Measurements from ENCODE around the gene KRT17.

- TF ChIP-seq CTCF (conservative IDR thresholded peaks at IDR 0.05 in 1 of 2, IDR thresholded peaks at IDR 0.05 in 1 of 2; ENCODE audit: low read depth in 1 of 2, low read length in 2 of 2) (no peak), EZH2 (IDR thresholded peaks at IDR 0.05; ENCODE audit: low read length, missing control alignments) (no peak)
These were observed 37.4 kb downstream of the KRT17 start, which contains the start of gene KRT14 for GRCh38 chr17:41586863-41587495.
